Calu3 (cell line): Measurements from ENCODE around the gene XRCC4. TPM values are rescaled to one million over a fixed set of nuclear protein-coding genes. Genes with fewer than 3 reads are reported as not detected.

Experiments used
- BruUV-seq: library from RNA; stranded (reverse); fragments of 400-500 nt; replicated peaks from 2 replicates; lab custom pipeline; 2021; lab: Mats Ljungman, UMichigan
- CTCF ChIA-PET: fragments of 300-600 bp; sonication (Branson Sonifier 250); formaldehyde crosslinking; loops from one replicate; lab custom pipeline; 2022; ENCODE audit warnings: antibody characterized with exemption; lab: Charles Lee
- DNase-seq: peaks from one replicate; pipeline ENCODE4 v3.0.0; 2022
- H3K27ac Mint-ChIP-seq: one replicate; pipeline ENCODE4 v1.8.0; 2022; ENCODE audit warnings: mixed read lengths; ENCODE audit not compliant: unreplicated experiment
- H3K27me3 Mint-ChIP-seq: one replicate; pipeline ENCODE4 v1.8.0; 2022; ENCODE audit warnings: mixed read lengths; ENCODE audit not compliant: unreplicated experiment
- H3K36me3 Mint-ChIP-seq: one replicate; pipeline ENCODE4 v1.8.0; 2022; ENCODE audit warnings: mild to moderate bottlenecking, moderate library complexity, mixed read lengths; ENCODE audit not compliant: insufficient read depth, unreplicated experiment
- H3K4me1 Mint-ChIP-seq: one replicate; pipeline ENCODE4 v1.8.0; 2022; ENCODE audit warnings: mild to moderate bottlenecking, low read depth, mixed read lengths; ENCODE audit not compliant: unreplicated experiment
- H3K4me3 Mint-ChIP-seq: one replicate; pipeline ENCODE4 v1.8.0; 2022; ENCODE audit warnings: mild to moderate bottlenecking, low read depth, moderate library complexity, mixed read lengths; ENCODE audit not compliant: unreplicated experiment
- H3K9me3 Mint-ChIP-seq: one replicate; pipeline ENCODE4 v1.8.0; 2022; ENCODE audit warnings: low read depth, mixed read lengths; ENCODE audit not compliant: unreplicated experiment
- intact Hi-C: fragments of 100-400 bp; cut with micrococcal nuclease; formaldehyde crosslinking; loops from one replicate; pipeline ENCODE4 v1.10.0; 2022; ENCODE audit not compliant: unreplicated experiment
- total RNA-seq: library from RNA; stranded (reverse); gene quantifications from 2 replicates; pipeline ENCODE4 v1.2.3, GENCODE V29; 2022
- TF ChIP-seq, protein P1 (sequence below): fragments of 200-600 bp; IDR thresholded peaks from one replicate; pipeline ENCODE4 v1.8.0; 2022; ENCODE audit warnings: antibody characterized with exemption; ENCODE audit not compliant: unreplicated experiment

The XRCC4 gene
- total RNA-seq, 1 experiment from 2014 or later = 25.5 TPM

DNA sequence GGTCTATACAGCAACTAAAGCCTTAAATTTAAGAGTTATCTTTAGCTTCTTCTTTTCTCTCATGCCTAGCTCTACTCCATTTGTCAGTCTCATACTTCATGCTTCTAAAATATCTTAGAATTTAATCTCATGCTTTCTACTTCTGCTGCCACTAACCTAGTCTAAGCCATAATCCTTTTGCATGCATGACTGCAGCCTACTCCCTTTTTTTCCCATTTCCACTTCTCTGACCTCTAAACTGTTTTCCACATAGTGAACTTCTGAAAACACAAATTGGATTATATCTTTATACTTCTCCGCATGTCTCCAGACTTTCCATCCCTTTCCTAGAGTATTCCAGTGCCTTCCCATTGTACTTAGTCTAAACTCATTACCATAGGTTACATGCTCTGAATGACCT, 193.0 kb downstream of the XRCC4 start:
- Mint-ChIP-seq H3K4me1 (no peaks in the 10 kb centered on the region), H3K9me3 (peaks cover 5% of the 10 kb centered on the region), H3K4me3 (no peak overlapping the region), H3K27ac (no peak overlapping the region), H3K36me3 (no peaks in the 10 kb centered on the region), H3K27me3 (peaks cover 36% of the 10 kb centered on the region)
- DNase-seq = no peak
- BruUV-seq = no TSS peak
- CTCF ChIA-PET = no interaction called here
- TF ChIP-seq, protein P1, sequence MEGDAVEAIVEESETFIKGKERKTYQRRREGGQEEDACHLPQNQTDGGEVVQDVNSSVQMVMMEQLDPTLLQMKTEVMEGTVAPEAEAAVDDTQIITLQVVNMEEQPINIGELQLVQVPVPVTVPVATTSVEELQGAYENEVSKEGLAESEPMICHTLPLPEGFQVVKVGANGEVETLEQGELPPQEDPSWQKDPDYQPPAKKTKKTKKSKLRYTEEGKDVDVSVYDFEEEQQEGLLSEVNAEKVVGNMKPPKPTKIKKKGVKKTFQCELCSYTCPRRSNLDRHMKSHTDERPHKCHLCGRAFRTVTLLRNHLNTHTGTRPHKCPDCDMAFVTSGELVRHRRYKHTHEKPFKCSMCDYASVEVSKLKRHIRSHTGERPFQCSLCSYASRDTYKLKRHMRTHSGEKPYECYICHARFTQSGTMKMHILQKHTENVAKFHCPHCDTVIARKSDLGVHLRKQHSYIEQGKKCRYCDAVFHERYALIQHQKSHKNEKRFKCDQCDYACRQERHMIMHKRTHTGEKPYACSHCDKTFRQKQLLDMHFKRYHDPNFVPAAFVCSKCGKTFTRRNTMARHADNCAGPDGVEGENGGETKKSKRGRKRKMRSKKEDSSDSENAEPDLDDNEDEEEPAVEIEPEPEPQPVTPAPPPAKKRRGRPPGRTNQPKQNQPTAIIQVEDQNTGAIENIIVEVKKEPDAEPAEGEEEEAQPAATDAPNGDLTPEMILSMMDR = no peak
- intact Hi-C loops = loop anchor here (10.0 kb wide), 1 partner anchor 294 kb away; no protein-coding TSS in a partner anchor

DNA sequence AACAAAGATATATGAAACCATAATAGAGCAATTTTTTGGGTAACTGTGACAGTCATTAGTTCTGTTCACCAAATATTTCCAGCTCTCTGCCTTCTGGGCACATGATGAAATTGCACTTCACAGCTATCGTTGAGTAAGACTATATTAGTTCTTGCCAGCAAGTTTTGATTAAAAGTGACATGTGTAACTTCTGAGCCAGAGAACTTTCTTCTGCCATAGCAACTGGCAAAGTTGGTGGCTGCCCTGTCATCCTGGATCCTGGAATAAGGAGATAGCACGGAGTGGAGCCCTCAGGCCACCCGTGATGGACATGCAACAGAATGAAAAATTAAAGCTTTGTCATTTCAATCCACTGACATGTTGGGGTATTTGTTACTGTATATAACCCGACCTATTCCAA, 199.8 kb downstream of the XRCC4 start:
- peaks cover 5% of the 10 kb centered on the region for H3K9me3 Mint-ChIP-seq
- CTCF ChIA-PET = no interaction called here
- no peaks in the 10 kb centered on the region for H3K27me3 Mint-ChIP-seq
- BruUV-seq = no TSS peak
- no peaks in the 10 kb centered on the region for H3K36me3 Mint-ChIP-seq
- H3K4me1 Mint-ChIP-seq = peaks cover 15% of the 10 kb centered on the region
- no peak for DNase-seq
- no peak overlapping the region for H3K27ac Mint-ChIP-seq
- H3K4me3 Mint-ChIP-seq = no peak overlapping the region
- intact Hi-C loops = loop anchor here (10.0 kb wide), 1 partner anchor 288 kb away; no protein-coding TSS in a partner anchor
- TF ChIP-seq, protein P1 = no peak

DNA sequence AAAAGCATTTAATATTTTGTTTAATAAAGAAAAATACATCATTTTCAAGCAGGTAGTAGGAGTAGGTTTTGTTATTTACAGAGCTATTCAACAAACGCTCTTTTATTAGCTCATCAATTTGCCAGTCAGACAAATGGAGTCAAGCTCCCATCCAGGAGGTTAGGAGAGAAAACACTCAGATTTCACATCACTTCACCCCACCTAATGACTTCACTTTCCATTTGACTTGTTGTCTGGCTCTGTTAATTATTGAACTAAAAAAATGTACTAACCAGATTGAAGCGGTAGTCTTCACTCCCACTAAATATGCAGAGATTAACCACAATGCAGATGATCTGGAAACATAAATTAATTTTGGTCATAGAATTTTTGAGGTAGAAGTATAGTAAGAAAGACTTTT, 200.6 kb downstream of the XRCC4 start:
- Mint-ChIP-seq H3K36me3 (no peaks in the 10 kb centered on the region), H3K4me1 (peaks cover 16% of the 10 kb centered on the region), H3K9me3 (peaks cover 5% of the 10 kb centered on the region), H3K27ac (no peak overlapping the region), H3K27me3 (no peaks in the 10 kb centered on the region), H3K4me3 (no peak overlapping the region)
- TF ChIP-seq, protein P1 = no peak
- DNase-seq = no peak
- CTCF ChIA-PET = no interaction called here
- no TSS peak for BruUV-seq
- intact Hi-C loops = loop anchor here (10.0 kb wide), 1 partner anchor 287 kb away; no protein-coding TSS in a partner anchor

DNA sequence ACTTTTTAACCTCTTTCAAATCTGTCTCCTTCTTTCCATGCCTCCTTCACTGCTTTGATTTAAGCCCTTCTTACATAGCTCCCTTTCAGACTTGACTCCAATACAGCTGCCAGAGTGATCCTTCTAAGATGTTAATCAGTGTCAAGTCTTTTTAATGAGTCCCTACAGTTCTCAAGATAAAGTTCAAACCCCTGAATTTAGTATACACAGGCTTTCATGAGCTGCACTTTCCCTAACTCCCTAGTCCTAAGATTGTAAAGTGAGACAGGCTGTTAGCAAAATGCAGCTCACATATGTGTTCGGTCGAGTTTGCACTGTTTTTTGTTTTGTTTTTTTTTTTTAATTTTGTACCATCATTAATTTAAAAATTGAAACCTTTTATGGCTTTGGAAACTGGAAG, 203.8 kb downstream of the XRCC4 start:
- H3K27me3 Mint-ChIP-seq = no peaks in the 10 kb centered on the region
- no peak overlapping the region for H3K4me3 Mint-ChIP-seq
- no TSS peak for BruUV-seq
- intact Hi-C loops = no loop called here
- no peaks in the 10 kb centered on the region for H3K9me3 Mint-ChIP-seq
- no peaks in the 10 kb centered on the region for H3K36me3 Mint-ChIP-seq
- H3K27ac Mint-ChIP-seq = no peak overlapping the region
- CTCF ChIA-PET = interaction anchor here (0.6 kb wide), 1 partner anchor 866 kb away, joined by 7 read pairs; no protein-coding TSS in a partner anchor
- DNase-seq = no peak
- H3K4me1 Mint-ChIP-seq = peaks cover 16% of the 10 kb centered on the region
- TF ChIP-seq, protein P1 = no peak
